Trophoblast cell (in vitro differentiated cells and primary cell): ENCODE measurements around the gene NPHP3.

Experiments
- DNase-seq, 2 donors: peaks; one replicate each; pipeline ENCODE4 v3.0.0-alpha.2; 2016
- H2AFZ ChIP-seq: 2 replicates; pipeline ENCODE4 v1.6.1; 2013; ENCODE audit warnings: low read length, moderate library complexity, mild to moderate bottlenecking; ENCODE audit not compliant: insufficient read depth, poor library complexity
- H2AK5ac ChIP-seq: 2 replicates; pipeline ENCODE4 v1.6.1; 2013; ENCODE audit warnings: mild to moderate bottlenecking, low read length
- H2BK120ac ChIP-seq: 2 replicates; pipeline ENCODE4 v1.6.1; 2013; ENCODE audit warnings: low read length, mild to moderate bottlenecking, moderate library complexity; ENCODE audit not compliant: insufficient read depth, poor library complexity
- H2BK12ac ChIP-seq: 2 replicates; pipeline ENCODE4 v1.6.1; 2013; ENCODE audit warnings: mild to moderate bottlenecking, low read length, moderate library complexity
- H2BK5ac ChIP-seq: 2 replicates; pipeline ENCODE4 v1.6.1; 2013; ENCODE audit warnings: low read length, low read depth, moderate library complexity, mild to moderate bottlenecking; ENCODE audit not compliant: poor library complexity
- H3K14ac ChIP-seq: 2 replicates; pipeline ENCODE4 v1.6.1; 2013; ENCODE audit warnings: mild to moderate bottlenecking, low read length
- H3K18ac ChIP-seq: 2 replicates; pipeline ENCODE4 v1.6.1; 2013; ENCODE audit warnings: mild to moderate bottlenecking, low read length
- H3K23ac ChIP-seq: 2 replicates; pipeline ENCODE4 v1.6.1; 2013; ENCODE audit warnings: low read length
- H3K27ac ChIP-seq: 2 replicates; pipeline ENCODE4 v1.5.1; 2013; ENCODE audit warnings: low read depth, mild to moderate bottlenecking, inconsistent platforms, low read length, moderate library complexity
- H3K27me3 ChIP-seq: 2 replicates; pipeline ENCODE4 v1.6.1; 2013; ENCODE audit warnings: inconsistent platforms, mild to moderate bottlenecking, low read length, moderate library complexity; ENCODE audit not compliant: insufficient read depth
- H3K36me3 ChIP-seq, 2 experiments: 1 replicate in 1 of 2; 2 replicates in 1 of 2; pipeline ENCODE4 v1.6.1; 2013; ENCODE audit warnings: low read length in 2 of 2, mild to moderate bottlenecking in 2 of 2, moderate library complexity in 1 of 2; ENCODE audit not compliant: insufficient read depth in 2 of 2, control insufficient read depth in 1 of 2
- H3K4ac ChIP-seq: 2 replicates; pipeline ENCODE4 v1.6.1; 2013; ENCODE audit warnings: low read depth, mild to moderate bottlenecking, low read length, moderate library complexity
- H3K4me1 ChIP-seq, 2 experiments: 1 replicate in 1 of 2; 2 replicates in 1 of 2; pipeline ENCODE4 v1.6.1; 2013; ENCODE audit warnings: low read length in 2 of 2, mild to moderate bottlenecking in 2 of 2, moderate library complexity in 1 of 2; ENCODE audit not compliant: insufficient read depth in 2 of 2, control insufficient read depth in 1 of 2
- H3K4me2 ChIP-seq: 2 replicates; pipeline ENCODE4 v1.6.1; 2013; ENCODE audit warnings: inconsistent platforms, mild to moderate bottlenecking, low read length, moderate library complexity
- H3K4me3 ChIP-seq: 2 replicates; pipeline ENCODE4 v1.5.1; 2013; ENCODE audit warnings: mild to moderate bottlenecking, low read depth, low read length, inconsistent platforms
- H3K79me1 ChIP-seq: one replicate; pipeline ENCODE4 v1.6.1; 2013; ENCODE audit warnings: low read length
- H3K79me2 ChIP-seq: 2 replicates; pipeline ENCODE4 v1.6.1; 2013; ENCODE audit warnings: low read length, mild to moderate bottlenecking; ENCODE audit not compliant: control insufficient read depth, insufficient read depth, poor library complexity
- H3K9ac ChIP-seq: 2 replicates; pipeline ENCODE4 v1.6.1; 2013; ENCODE audit warnings: mild to moderate bottlenecking, low read length
- H3K9me3 ChIP-seq: 2 replicates; pipeline ENCODE4 v1.6.1; 2013; ENCODE audit warnings: low read depth, mild to moderate bottlenecking, control low read depth, inconsistent platforms, low read length; ENCODE audit not compliant: insufficient read depth
- H4K12ac ChIP-seq: 2 replicates; pipeline ENCODE4 v1.6.1; 2013; ENCODE audit warnings: low read depth, mild to moderate bottlenecking, low read length, moderate library complexity
- H4K8ac ChIP-seq: 2 replicates; pipeline ENCODE4 v1.6.1; 2013; ENCODE audit warnings: low read depth, mild to moderate bottlenecking, low read length, moderate library complexity
- H4K91ac ChIP-seq: one replicate; pipeline ENCODE4 v1.6.1; 2013; ENCODE audit warnings: low read depth, mild to moderate bottlenecking, low read length, moderate library complexity
- WGBS: extraction: QIAGEN DNeasy Blood & Tissue Kit; methylation state at CpG from one replicate; pipeline ENCODE4 v1.1.7; 2013; ENCODE audit warnings: missing lambda C conversion rate; ENCODE audit not compliant: insufficient read length, insufficient coverage; ENCODE audit errors: extremely low coverage; 5-methylcytosine and 5-hydroxymethylcytosine counted together

Gene NPHP3

DNA sequence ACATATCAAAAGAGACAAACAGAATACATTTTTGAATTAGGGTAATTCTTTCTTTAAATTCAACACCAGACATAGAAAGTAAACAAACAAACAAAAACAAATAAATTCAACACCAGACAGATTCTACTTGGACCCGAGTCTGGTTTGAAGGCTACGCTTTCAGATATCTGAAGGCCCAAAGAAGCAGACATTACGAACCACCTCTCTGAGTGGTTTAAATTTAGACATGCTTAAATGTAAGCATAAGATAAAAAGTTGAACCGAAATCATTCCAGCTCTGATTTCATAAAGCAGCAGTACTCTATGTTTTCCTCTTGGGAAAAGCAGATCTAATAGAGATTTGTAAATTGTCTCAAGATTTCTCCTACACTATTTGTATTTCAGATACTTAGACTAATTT, 32.2 kb downstream of the NPHP3 start:
- H3K23ac ChIP-seq = no peak overlapping the region
- no peak overlapping the region for H4K8ac ChIP-seq
- H3K27me3 ChIP-seq = no peaks in the 10 kb centered on the region
- H2BK120ac ChIP-seq = no peak overlapping the region
- H2BK12ac ChIP-seq = no peak overlapping the region
- no peaks in the 10 kb centered on the region for H3K9me3 ChIP-seq
- H3K4me2 ChIP-seq = no peak overlapping the region
- no peak overlapping the region for H4K91ac ChIP-seq
- no peak overlapping the region for H3K18ac ChIP-seq
- no peak overlapping the region for H4K12ac ChIP-seq
- H2AK5ac ChIP-seq = no peak overlapping the region
- no peaks in the 10 kb centered on the region for H3K79me1 ChIP-seq
- H2BK5ac ChIP-seq = no peak overlapping the region
- H3K79me2 ChIP-seq = no peaks in the 10 kb centered on the region
- DNase-seq = no peak
- H2AFZ ChIP-seq = no peak overlapping the region
- H3K4me3 ChIP-seq = no peak overlapping the region
- no peak overlapping the region for H3K27ac ChIP-seq
- no peak overlapping the region for H3K4ac ChIP-seq
- no peak overlapping the region for H3K14ac ChIP-seq
- no peak overlapping the region for H3K9ac ChIP-seq
- peaks cover 10 to 25% of the 10 kb centered on the region in 2 experiments for H3K36me3 ChIP-seq
- no peaks in the 10 kb centered on the region for H3K4me1 ChIP-seq
- no CpG with 5 or more reads among the region's 4 CpGs for WGBS

DNA sequence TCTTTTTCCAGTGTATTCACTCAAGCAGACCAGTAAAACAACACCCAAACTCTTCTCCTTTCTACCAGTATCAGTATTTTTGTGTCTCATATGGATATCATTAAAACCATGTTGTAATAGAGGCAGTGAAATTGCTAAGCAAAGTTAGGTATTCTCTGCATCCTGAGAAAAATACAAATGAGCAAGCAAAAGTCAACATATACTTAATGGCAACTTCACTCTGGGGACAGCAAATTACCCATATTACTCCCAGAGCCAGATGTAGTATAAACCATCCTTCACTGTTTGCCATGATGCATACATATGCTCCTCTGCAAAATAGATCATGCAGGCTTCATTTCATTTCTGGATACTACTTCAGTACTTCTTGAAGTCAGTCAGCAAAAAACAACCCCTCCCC, 40.0 kb downstream of the NPHP3 start:
- H2AK5ac ChIP-seq = no peak overlapping the region

DNA sequence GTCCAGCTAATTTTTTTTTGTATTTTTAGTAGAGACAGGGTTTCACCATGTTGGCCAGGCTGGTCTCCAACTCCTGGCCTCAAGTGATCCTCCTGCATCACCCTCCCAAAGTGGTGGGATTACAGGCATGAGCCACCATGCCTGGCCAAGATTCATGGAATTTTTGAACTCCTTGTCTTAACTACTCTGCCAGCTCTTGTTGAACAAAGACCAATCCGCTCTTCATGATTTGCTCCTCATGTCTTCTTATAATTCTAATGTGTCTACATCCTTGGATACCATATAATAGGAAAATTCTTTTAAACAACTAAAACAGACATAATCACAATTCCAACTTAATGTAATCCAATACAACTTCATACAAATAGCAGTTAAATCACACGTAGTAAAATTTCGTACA, 40.8 kb downstream of the NPHP3 start:
- WGBS = no CpG with 5 or more reads among the region's 3 CpGs
- H3K27me3 ChIP-seq = no peaks in the 10 kb centered on the region

More for the DNA sequence above, 40.0 kb downstream of the NPHP3 start:
- H2BK5ac ChIP-seq = no peak overlapping the region
- DNase-seq = no peak
- H3K27me3 ChIP-seq = no peaks in the 10 kb centered on the region
- no peak overlapping the region for H2BK12ac ChIP-seq
- H3K4me2 ChIP-seq = no peak overlapping the region
- H3K36me3 ChIP-seq = peaks cover 9 to 16% of the 10 kb centered on the region in 2 experiments
- no peak overlapping the region for H3K18ac ChIP-seq
- no peak overlapping the region for H4K91ac ChIP-seq
- H3K4ac ChIP-seq = no peak overlapping the region
- no peak overlapping the region for H3K14ac ChIP-seq
- H3K4me1 ChIP-seq = no peaks in the 10 kb centered on the region
- no peak overlapping the region for H3K23ac ChIP-seq
- no peak overlapping the region for H2BK120ac ChIP-seq
- H3K79me2 ChIP-seq = no peaks in the 10 kb centered on the region
- no peak overlapping the region for H4K8ac ChIP-seq
- H3K79me1 ChIP-seq = no peaks in the 10 kb centered on the region
- no peak overlapping the region for H3K4me3 ChIP-seq
- H3K9ac ChIP-seq = no peak overlapping the region
- H2AFZ ChIP-seq = no peak overlapping the region
- no peaks in the 10 kb centered on the region for H3K9me3 ChIP-seq
- no peak overlapping the region for H4K12ac ChIP-seq
- no peak overlapping the region for H3K27ac ChIP-seq

DNA sequence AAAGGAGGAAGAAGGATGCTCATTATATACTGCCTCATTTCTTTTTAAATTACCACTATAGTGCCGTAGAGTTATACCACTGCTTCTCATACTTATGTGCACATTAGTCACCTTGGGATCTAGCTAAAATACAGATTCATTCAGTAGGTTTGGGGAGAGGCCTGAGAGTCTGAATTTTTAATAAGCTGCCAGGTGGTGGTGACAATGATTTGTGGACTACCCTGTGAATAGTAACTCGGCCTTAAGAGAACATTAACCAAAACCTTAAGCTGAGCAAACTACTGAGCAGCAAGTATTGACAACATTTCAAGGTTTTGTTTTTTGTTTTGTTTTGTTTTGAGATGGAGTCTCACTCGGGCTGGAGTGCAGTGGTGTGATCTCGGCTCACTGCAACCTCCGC, 42.3 kb downstream of the NPHP3 start:
- Histone ChIP-seq H3K27me3 (no peaks in the 10 kb centered on the region), H3K9me3 (no peaks in the 10 kb centered on the region), H2AK5ac (no peak overlapping the region), H2BK120ac (no peak overlapping the region), H2BK5ac (no peak overlapping the region), H3K14ac (no peak overlapping the region), H3K4ac (no peak overlapping the region), H4K12ac (no peak overlapping the region), H3K4me3 (no peak overlapping the region), H2AFZ (no peak overlapping the region), H3K23ac (no peak overlapping the region), H3K27ac (no peak overlapping the region), H3K79me1 (no peaks in the 10 kb centered on the region), H3K4me2 (no peak overlapping the region), H3K9ac (no peak overlapping the region), H3K36me3 (peaks cover 5 to 11% of the 10 kb centered on the region in 2 experiments), H4K91ac (no peak overlapping the region), H3K18ac (no peak overlapping the region), H4K8ac (no peak overlapping the region), H2BK12ac (no peak overlapping the region), H3K79me2 (no peaks in the 10 kb centered on the region), H3K4me1 (no peaks in the 10 kb centered on the region)
- WGBS = no CpG with 5 or more reads among the region's 5 CpGs
- DNase-seq = no peak

More for the DNA sequence above, 40.8 kb downstream of the NPHP3 start:
- Histone ChIP-seq H2BK5ac (no peak overlapping the region), H3K14ac (no peak overlapping the region), H3K18ac (no peak overlapping the region), H3K23ac (no peak overlapping the region), H2AFZ (no peak overlapping the region), H3K4me2 (no peak overlapping the region), H3K9ac (no peak overlapping the region), H4K91ac (no peak overlapping the region), H3K36me3 (peaks cover 9 to 16% of the 10 kb centered on the region in 2 experiments), H3K79me2 (no peaks in the 10 kb centered on the region), H2BK12ac (no peak overlapping the region), H3K79me1 (no peaks in the 10 kb centered on the region), H3K9me3 (no peaks in the 10 kb centered on the region), H3K4ac (no peak overlapping the region), H2BK120ac (no peak overlapping the region), H3K27ac (no peak overlapping the region), H4K12ac (no peak overlapping the region), H4K8ac (no peak overlapping the region), H2AK5ac (no peak overlapping the region), H3K4me3 (no peak overlapping the region), H3K4me1 (no peaks in the 10 kb centered on the region)
- DNase-seq = no peak
